NCI-H2196 treated with DMSO at 0.1 percent for 48 hours (cell line): ENCODE results near the gene KIAA0513.

ENCODE experiments used
- DNase-seq: peaks from one replicate; lab custom pipeline; 2025; ENCODE audit not compliant: unreplicated experiment; lab: John Stamatoyannopoulos, UW

KIAA0513 gene

GRCh38 chr16:85066346-85066885 is 38.8 kb downstream of the KIAA0513 start:
- DNase-seq = no peak

DNA sequence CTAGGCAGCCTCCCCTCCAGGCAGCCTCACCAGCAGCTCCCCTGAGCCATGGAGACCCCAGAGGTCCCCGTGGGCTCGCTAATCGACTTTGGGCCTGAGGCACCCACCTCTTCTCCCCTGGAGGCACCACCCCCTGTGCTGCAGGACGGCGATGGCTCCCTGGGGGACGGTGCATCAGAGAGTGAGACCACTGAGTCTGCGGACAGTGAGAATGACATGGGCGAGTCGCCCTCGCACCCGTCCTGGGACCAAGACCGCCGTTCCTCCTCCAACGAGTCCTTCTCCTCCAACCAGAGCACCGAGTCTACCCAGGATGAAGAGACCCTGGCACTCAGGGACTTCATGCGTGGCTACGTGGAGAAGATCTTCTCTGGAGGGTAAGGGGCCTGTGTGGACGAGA is 39.4 kb downstream of the KIAA0513 start:
- no peak for DNase-seq

GRCh38 chr16:85067426-85067825 is 39.8 kb downstream of the KIAA0513 start:
- DNase-seq = no peak

DNA sequence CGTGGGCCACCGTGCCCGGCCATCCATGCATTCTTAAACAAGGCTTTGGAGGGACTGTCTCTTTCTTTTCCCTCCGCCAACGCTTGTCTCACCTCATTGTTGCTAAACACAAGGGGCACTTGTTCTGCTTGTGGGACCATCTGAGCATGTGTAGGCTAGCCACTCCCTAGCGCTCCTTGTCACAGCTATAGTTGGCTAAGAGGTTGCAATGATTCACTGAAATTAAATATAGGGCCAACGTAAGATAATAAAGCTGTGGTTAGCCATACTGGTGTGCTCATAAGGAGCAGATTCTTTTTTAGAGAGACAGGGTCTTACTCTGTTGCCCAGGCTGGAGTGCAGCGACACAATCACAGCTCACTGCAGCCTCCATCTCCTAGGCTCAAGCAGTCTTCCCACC is 41.2 kb downstream of the KIAA0513 start:
- DNase-seq = no peak

DNA sequence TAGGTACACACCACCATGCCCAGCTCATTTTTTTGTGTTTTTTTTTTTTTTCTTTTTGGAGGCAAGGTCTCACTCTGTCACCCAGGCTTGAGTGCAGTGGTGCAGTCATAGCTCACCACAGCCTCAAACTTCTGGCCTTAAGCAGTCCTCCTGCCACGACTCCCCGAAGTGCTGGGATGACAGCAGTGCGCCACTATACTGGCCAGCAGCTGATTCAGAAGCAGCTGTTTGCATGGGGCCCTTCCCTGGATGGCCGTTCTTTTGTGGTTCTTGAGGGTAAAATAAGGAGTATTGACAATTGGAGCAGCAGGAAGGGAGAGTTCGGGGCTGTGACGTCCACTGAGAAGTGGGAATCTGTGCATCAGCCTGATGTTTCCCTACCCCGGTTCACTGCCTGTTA is 41.6 kb downstream of the KIAA0513 start:
- no peak for DNase-seq

DNA sequence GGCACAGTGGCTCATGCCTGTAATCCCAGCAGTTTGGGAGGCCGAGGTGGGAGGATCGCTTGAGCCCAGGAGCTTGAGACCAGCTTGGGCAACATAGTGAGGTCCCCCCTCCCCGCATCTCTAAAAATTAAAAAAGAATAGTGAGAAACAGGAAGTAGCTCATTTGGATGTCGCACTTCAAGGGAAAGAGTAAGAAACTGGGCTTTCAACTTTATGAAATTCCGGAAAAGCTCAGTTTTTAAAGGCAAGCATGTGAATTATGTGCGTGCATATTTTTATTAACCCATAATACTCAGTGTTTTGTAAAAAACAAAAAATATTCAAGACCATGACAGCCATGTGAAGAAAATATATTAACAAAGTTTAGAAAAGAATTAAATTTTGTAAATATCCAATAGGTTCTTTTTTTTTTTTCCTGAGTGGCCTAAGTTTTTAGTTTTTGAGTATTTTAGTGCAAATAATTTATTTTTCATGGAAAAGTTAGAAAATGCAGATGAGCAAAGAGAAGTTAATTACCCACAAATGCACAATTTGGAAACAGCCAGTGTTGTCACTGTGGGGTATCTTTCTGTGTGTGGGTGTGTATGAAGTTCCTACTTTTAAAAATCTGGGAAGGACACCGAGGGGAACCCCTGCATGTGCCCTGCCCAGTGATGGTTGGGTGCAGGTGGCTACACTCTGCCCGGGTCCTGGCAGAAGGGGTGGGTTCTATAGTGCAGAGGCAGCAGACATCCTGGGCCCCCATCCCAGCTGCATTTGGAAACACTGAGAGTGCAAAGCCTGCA is 44.7 kb downstream of the KIAA0513 start:
- DNase-seq = no peak

- no peak for DNase-seq
These were observed 45.4 kb downstream of the KIAA0513 start for GRCh38 chr16:85072947-85073346.

DNA sequence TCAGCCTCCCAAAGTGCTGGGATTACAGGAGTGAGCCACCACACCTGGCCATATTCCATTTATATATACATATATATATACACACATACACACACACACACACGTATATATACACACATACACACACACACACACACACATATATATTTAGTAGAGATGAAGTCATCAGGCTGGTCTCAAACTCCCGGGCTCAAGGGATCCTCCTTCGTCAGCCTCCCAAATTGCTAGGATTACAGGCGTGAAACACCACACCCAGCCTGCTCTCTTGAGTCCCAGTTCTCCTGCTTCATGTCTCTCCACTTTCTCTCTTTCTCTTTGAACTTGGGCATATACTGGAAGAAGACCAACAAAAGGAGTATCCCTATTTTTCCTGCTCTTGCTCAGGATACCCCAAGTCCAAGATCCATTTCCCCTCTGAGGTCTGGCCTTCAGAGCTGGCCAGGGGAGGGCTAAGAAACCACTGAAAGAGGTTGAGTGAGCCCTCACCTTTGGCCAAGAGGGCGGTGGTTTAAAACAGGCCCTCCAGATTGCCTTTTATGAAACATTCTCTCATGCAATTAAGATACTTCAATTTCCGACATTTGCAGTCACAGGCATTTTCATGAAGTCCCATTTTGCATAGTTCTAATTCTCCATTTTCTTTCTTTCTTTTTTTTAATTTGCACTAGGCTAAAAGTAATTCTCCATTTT is 46.8 kb downstream of the KIAA0513 start:
- no peak for DNase-seq

DNA sequence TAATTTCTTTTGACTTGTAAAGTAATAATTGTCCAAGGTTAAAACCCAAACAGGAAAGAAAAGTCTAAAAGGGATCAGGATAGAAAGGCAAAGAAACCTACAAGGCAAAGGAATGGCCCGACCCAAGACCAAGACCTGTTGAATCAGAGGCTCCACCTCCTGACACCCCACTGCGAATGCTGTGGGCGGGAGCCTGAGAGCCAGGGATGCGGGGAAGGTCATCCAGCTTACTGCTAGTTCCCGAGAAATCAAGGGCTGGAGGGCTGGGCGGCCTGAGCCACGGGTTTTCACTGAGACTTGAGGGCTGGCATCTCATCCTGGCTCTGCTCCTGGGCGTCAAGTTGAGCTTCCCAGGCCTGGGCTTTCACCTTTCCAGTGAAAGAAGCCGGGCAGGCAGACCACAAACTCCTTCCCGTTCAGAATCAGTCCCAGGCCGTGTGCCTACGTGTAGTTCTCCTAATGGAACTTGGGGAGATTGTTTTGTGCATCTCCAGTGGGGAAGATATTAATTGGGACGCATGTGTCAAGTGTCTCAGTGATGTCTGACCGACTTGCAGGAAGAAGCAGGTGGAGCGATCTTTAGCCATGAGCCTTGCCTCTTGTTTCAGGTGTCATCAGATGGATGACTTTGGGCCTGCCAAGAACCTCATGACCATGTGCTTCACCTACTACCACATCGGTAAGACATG is 47.8 kb downstream of the KIAA0513 start:
- DNase-seq = no peak

- DNase-seq = no peak
These were observed 49.4 kb downstream of the KIAA0513 start for GRCh38 chr16:85077039-85077438.

DNA sequence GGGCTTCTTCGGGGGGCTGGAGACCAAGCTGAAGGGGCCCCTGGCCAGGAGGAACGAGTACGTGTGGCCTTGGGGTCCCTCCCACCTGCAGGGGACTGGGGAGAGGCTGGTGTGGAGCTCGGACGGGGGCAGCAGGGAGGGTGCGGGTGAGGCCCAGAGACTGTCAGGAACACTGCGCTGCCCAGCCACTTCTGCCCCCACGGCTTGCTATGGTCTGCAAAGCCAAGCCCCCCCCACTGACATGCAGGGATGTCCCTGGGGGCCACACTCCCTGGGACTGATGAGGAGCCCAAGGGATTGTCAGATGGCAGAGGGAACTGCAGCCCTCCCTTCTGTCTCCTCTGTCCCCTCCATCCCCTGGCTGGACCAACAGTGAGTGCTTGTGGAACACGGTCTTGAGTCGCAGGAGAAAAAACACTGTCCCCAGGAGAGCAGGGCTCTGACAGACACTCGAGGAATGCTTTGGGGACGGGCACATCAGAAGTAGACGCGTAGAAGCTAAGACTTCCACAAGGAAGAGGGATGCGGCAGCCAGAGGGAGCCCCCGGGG is 50.1 kb downstream of the KIAA0513 start:
- DNase-seq = no peak

GRCh38 chr16:85078226-85078625 is 50.6 kb downstream of the KIAA0513 start:
- DNase-seq = no peak

DNA sequence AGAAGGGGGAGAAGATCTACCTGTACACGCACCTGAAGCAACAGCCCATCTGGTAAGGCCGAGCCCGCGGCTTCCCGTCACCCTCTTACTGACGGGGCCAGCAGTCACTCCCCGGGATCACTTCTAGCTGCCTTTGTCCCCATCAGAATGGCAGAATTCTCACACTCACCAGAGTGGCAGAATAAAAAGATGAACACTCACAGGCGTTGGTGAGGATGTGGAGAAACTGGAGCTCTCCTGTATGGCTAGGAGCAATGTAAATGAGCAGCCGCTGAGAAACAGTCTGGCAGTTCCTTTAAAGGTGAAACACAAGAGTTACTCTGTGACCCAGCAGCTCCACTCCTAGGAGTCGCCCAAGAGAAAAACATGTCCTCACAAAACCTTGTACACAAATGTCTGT is 51.4 kb downstream of the KIAA0513 start:
- no peak for DNase-seq

- DNase-seq = no peak
These were observed 52.4 kb downstream of the KIAA0513 start for GRCh38 chr16:85079785-85080570.

GRCh38 chr16:85081038-85081437 is 53.4 kb downstream of the KIAA0513 start:
- no peak for DNase-seq

- DNase-seq = no peak
These were observed 54.2 kb downstream of the KIAA0513 start for GRCh38 chr16:85081765-85082164.

GRCh38 chr16:85082173-85083050 is 54.8 kb downstream of the KIAA0513 start:
- no peak for DNase-seq

- DNase-seq = no peak
These were observed 55.5 kb downstream of the KIAA0513 start for GRCh38 chr16:85083051-85083639.

DNA sequence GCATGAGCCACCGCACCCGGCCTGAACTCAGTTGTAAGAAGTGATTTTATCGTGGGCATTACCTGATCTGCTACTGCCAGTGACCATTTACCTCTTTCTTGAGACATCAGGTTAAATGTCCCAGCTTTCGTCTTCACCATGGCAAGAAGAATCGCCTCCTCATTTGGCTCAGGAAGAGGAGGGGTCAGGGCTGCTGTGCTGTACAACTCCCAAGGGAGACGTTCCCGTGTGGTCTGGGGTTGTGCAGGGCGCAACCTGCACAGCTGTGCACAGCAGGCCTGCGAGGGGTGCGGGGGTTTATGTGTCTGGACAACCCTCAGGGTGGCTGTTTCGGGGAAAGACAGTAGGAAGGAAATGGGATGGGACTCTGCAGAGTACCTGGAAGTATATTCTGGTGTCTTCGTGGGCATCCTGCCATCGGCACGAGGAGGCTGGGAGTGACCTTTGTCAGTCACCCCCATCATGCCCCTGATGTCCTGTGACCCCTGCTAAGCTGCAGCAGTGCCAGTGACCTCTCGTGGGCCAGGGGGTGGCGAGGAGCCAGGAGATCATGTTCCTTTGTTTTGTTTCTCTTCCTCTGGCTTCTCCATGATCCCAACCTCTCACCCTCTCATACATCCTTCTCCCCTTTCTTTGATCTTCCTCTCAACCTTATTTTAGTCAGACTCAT is 57.4 kb downstream of the KIAA0513 start:
- DNase-seq = no peak
